GM19043 (cell line): ENCODE results near the gene HSD11B2.

Source experiments
- ATAC-seq: cut with Tn5 transposase; IDR thresholded peaks from one replicate; pipeline ENCODE4 v1.9.1; 2021; ENCODE audit warnings: low read depth; ENCODE audit not compliant: unreplicated experiment

Gene HSD11B2

GRCh38 chr16:67431775-67432505 lies 1.0 kb downstream of the HSD11B2 start:
- ATAC-seq = no peak

GRCh38 chr16:67432506-67432890 lies 1.6 kb downstream of the HSD11B2 start:
- no peak for ATAC-seq

- ATAC-seq = no peak
Observed at GRCh38 chr16:67433131-67433719, 2.3 kb downstream of the HSD11B2 start.

GRCh38 chr16:67435758-67436164 lies 4.8 kb downstream of the HSD11B2 start:
- no peak for ATAC-seq

- no peak for ATAC-seq
Observed at GRCh38 chr16:67436640-67437193, 5.8 kb downstream of the HSD11B2 start.

GRCh38 chr16:67437513-67437912 lies 6.6 kb downstream of the HSD11B2 start:
- no peak for ATAC-seq

GRCh38 chr16:67438098-67438791 lies 7.3 kb downstream of the HSD11B2 start:
- no peak for ATAC-seq

GRCh38 chr16:67438824-67439393 lies 8.0 kb downstream of the HSD11B2 start:
- no peak for ATAC-seq

GRCh38 chr16:67441271-67441753 lies 10.4 kb downstream of the HSD11B2 start:
- ATAC-seq = no peak

GRCh38 chr16:67441907-67442306 lies 11.0 kb downstream of the HSD11B2 start:
- ATAC-seq = no peak

- ATAC-seq = no peak
Observed at GRCh38 chr16:67442581-67443255, 11.8 kb downstream of the HSD11B2 start.

- ATAC-seq = no peak
Observed at GRCh38 chr16:67443265-67443664, 12.3 kb downstream of the HSD11B2 start.

GRCh38 chr16:67444259-67445125 lies 13.6 kb downstream of the HSD11B2 start:
- no peak for ATAC-seq

GRCh38 chr16:67445126-67445426 lies 14.2 kb downstream of the HSD11B2 start:
- ATAC-seq = no peak

- no peak for ATAC-seq
Observed at GRCh38 chr16:67445441-67445912, 14.6 kb downstream of the HSD11B2 start.

GRCh38 chr16:67445913-67446907 lies 15.3 kb downstream of the HSD11B2 start:
- ATAC-seq = no peak

- ATAC-seq = no peak
Observed at GRCh38 chr16:67446968-67447507, 16.1 kb downstream of the HSD11B2 start.

GRCh38 chr16:67447508-67448076 lies 16.7 kb downstream of the HSD11B2 start:
- ATAC-seq = no peak
